Breast epithelium (tissue), 3 donors: ENCODE data around the gene ZNF778.

Experiments used
- CTCF ChIP-seq, 3 donors: fragments of 450-650 bp; IDR thresholded peaks; one replicate each; pipeline ENCODE4 v1.5.1; 2016 to 2017; ENCODE audit warnings: antibody characterized with exemption in 3 of 3, mild to moderate bottlenecking in 3 of 3, moderate library complexity in 3 of 3
- POLR2A ChIP-seq: fragments of 450-650 bp; IDR thresholded peaks from one replicate; pipeline ENCODE4 v1.6.1; 2016; ENCODE audit warnings: antibody characterized with exemption, mild to moderate bottlenecking, moderate library complexity
- POLR2AphosphoS5 ChIP-seq, 3 donors: sonication (generic); formaldehyde crosslinking; IDR thresholded peaks; one replicate each; pipeline ENCODE4 v1.6.1; 2017; ENCODE audit warnings: antibody characterized with exemption in 3 of 3

DNA sequence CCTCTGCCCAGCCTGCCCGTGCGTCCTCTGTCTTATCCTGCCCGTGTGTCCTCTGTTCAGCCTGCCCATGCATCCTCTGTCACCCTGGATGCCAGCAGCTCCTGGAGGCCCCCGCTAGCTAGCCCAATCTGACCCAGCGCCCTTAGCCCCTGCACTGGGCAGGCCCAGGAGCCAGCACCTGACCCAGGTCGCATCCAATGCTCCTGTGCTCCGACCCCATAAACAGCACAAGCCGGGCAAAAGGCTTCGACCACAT lies 32.9 kb upstream of the ZNF778 start:
- TF ChIP-seq CTCF (IDR thresholded peaks at IDR 0.05) (no peak), POLR2AphosphoS5 (IDR thresholded peaks at IDR 0.05) (no peak), POLR2A (no peak)
